Measurements from ENCODE around the gene KIAA0319L. TPM values are rescaled to one million over a fixed set of nuclear protein-coding genes. Genes with fewer than 3 reads are reported as not detected.

Gene KIAA0319L
- total RNA-seq: 10 to 100 TPM; 90.1 TPM
- polyA plus RNA-seq (ENCODE audit: insufficient read depth, low read depth, low replicate concordance): 55.6 TPM
- long read RNA-seq, donor 1, full-length matches to known transcripts: 2 of 29 reads
- long read RNA-seq, donor 1, partial matches to known transcripts: 27 of 29 reads
- long read RNA-seq, donor 1, other reads (novel, unspliced or antisense): 0 of 29 reads
- long read RNA-seq, donor 2, full-length matches to known transcripts: 1 of 1 reads
- long read RNA-seq, donor 2, partial matches to known transcripts: 0 of 1 reads
- long read RNA-seq, donor 2, other reads (novel, unspliced or antisense): 0 of 1 reads

DNA sequence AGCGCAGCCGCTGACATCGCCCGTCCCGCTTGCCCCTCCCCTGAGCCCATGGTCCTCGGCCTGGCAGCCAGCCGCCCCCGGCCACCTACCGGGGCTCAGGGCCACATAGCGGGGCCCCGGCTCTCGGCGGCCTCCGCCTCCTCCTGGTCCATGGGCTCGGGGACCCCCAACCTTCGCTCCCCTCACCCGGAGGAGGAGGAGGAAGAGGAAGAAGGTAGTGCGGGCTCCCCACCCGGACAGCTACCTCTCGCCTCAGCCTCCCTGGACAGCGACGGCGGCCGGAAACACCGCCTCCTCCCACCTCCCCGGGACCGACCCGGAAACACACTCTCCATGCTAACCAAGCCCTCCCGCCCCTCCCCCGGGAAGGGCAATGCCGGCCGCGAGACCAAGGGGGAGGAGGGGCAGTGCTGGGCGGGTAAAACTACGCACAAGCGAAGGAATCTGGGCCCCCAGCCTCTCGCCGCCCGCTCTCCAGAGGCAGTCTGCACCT, at the start of gene KIAA0319L:
KIAA0319L (minus strand) TSS at position 286 of the 493 bp plus-strand sequence. CDS start 2,912 bp downstream, outside the sequence.
- no peaks in the 10 kb centered on the region for H3K27me3 ChIP-seq
- H3K9me3 ChIP-seq: no peaks in the 10 kb centered on the region
- H3K36me3 ChIP-seq (ENCODE audit: low read depth, missing control alignments): no peaks in the 10 kb centered on the region
- no peak for TF ChIP-seq POLR2A (IDR thresholded peaks at IDR 0.05)
- TF ChIP-seq, protein P1, sequence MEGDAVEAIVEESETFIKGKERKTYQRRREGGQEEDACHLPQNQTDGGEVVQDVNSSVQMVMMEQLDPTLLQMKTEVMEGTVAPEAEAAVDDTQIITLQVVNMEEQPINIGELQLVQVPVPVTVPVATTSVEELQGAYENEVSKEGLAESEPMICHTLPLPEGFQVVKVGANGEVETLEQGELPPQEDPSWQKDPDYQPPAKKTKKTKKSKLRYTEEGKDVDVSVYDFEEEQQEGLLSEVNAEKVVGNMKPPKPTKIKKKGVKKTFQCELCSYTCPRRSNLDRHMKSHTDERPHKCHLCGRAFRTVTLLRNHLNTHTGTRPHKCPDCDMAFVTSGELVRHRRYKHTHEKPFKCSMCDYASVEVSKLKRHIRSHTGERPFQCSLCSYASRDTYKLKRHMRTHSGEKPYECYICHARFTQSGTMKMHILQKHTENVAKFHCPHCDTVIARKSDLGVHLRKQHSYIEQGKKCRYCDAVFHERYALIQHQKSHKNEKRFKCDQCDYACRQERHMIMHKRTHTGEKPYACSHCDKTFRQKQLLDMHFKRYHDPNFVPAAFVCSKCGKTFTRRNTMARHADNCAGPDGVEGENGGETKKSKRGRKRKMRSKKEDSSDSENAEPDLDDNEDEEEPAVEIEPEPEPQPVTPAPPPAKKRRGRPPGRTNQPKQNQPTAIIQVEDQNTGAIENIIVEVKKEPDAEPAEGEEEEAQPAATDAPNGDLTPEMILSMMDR (IDR thresholded peaks at IDR 0.05): no peak
- intact Hi-C loops (cut with DNase I; ENCODE audit: low total_unique reads): no loop called here
- DNase-seq: peak; percentile 95
- peak within 1 kb of the TSS; percentile 89 to 98 for H3K4me3 ChIP-seq
- peaks cover 32% of the 10 kb centered on the region for H3K4me1 ChIP-seq
- peak within 1 kb of the TSS; percentile 94 to 96 for H3K27ac ChIP-seq
- 0 to 1% methylated on average over 8 to 34 of the region's 39 CpGs for WGBS, 2 donors

DNA sequence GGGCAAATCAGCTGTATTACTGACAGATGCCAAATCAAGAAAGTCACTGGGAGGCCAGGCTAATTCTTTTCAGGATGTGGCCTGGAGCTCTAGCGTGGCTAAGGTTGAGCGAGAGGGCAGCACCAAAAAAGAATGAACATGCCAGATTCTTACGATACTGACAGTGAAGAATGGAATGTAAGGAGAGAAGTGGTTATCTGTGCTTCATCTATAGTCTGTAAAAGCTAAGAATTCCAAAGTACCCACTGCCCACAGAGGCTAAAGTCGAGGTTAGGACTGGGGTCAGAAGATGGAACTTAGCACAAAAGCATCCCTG, 48.6 kb upstream of the KIAA0319L start:
- H3K36me3 ChIP-seq (ENCODE audit: low read depth, missing control alignments): no peaks in the 10 kb centered on the region
- 76% methylated on average over 4 of the region's 4 CpGs for WGBS, 2 donors

DNA sequence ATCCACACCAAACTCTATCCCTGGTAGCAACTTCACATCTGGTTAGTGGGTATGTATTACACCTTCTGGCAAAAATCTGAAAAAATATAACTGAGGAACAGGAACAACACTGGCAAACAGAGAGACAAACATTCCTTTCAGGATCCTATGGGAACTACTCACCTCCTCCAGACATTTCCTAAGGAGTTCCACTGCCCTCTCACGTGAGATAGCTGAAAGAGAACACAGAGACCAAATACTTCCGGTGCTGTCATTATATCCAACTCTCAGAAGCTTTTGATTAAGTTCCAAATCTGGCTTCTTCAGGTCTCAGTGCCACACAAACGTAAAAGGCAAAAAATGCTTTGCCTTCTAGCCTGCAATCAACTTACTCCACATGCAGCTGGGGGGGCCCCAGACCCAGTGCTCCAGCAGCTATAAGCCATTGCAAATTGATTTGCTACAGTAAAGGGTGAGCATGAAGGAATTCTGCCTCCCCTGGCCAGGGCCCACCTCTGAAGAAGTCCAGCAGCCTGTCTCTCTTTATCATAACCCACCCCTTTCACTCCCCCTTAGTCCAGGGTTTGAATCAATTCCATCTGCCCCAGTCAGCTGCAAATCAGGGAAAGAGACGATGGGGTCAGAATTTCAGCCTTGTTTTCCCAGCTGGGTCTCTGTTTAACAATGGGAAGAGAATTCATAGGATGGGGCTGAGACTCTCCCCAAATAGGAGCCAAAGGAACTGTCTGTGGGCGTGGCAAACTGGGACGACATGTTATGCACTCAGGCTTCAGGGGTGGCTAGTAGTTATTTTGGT, 48.1 kb upstream of the KIAA0319L start:
- Histone ChIP-seq H3K4me1 (no peaks in the 10 kb centered on the region), H3K27ac (no peak overlapping the region), H3K36me3 (ENCODE audit: low read depth, missing control alignments) (no peaks in the 10 kb centered on the region), H3K27me3 (no peaks in the 10 kb centered on the region), H3K9me3 (no peaks in the 10 kb centered on the region), H3K4me3 (no peak overlapping the region)
- TF ChIP-seq, protein P1 (IDR thresholded peaks at IDR 0.05): no peak
- TF ChIP-seq POLR2A (IDR thresholded peaks at IDR 0.05): no peak
- intact Hi-C loops (cut with DNase I; ENCODE audit: low total_unique reads): no loop called here
- DNase-seq: no peak
- whole genome bisulfite sequencing, 2 donors: 58 to 64% methylated on average over 6 of the region's 6 CpGs

More for the DNA sequence above, 48.6 kb upstream of the KIAA0319L start:
- Histone ChIP-seq H3K4me1 (no peaks in the 10 kb centered on the region), H3K4me3 (no peak overlapping the region), H3K27ac (no peak overlapping the region), H3K27me3 (no peaks in the 10 kb centered on the region), H3K9me3 (no peaks in the 10 kb centered on the region)
- intact Hi-C loops (cut with DNase I; ENCODE audit: low total_unique reads): no loop called here
- TF ChIP-seq, protein P1 (IDR thresholded peaks at IDR 0.05): no peak
- TF ChIP-seq POLR2A (IDR thresholded peaks at IDR 0.05): no peak
- no peak for DNase-seq

DNA sequence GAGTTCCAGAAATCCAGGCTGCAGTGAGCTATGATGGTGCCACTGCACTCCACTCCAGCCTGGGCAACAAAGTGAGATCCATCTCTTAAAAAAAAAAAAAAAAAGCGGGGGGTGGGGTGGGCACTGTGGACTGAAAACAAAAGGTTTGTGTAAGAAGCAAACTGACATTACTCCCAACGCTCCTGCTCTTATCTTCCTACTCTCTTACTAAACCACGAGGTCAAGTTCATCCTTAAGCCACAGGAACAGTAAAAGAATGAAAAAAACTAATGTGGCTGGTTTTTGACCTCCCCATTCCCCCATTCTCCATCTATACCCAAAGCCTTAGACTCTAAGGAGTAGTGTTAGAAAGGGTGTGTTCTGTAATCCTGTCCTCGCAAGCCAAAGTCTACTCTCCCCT, 46.7 kb upstream of the KIAA0319L start:
- Histone ChIP-seq H3K27me3 (no peaks in the 10 kb centered on the region), H3K27ac (no peak overlapping the region), H3K9me3 (no peaks in the 10 kb centered on the region), H3K4me3 (no peak overlapping the region), H3K36me3 (ENCODE audit: low read depth, missing control alignments) (no peaks in the 10 kb centered on the region), H3K4me1 (no peaks in the 10 kb centered on the region)
- DNase-seq: no peak
- WGBS, 2 donors: 74 to 80% methylated on average over 4 of the region's 4 CpGs
- TF ChIP-seq, protein P1 (IDR thresholded peaks at IDR 0.05): no peak
- no peak for TF ChIP-seq POLR2A (IDR thresholded peaks at IDR 0.05)
- intact Hi-C loops (cut with DNase I; ENCODE audit: low total_unique reads): no loop called here

Data from testis (tissue), 5 donors.